ENCODE measurements around the gene RBFA.

RBFA gene

DNA sequence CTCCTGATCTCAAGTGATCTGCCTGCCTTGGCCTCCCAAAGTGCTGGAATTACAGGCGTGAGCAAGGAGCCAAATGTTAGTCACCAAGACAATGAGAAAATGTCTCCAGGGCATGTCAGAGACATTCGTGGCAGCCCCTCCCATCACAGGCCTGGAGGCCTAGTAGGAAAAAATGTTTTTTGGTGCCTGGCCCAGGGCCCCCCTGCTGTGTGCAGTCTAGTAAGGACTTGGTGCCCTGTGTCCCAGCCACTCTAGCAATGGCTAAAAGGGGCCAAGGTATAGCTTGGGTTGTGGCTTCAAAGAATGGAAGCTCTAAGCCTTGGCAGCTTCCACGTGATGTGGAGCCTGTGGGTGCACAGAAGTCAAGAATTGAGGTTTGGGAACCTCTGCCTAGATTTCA is 33.4 kb upstream of the RBFA start:
- Histone ChIP-seq H3K4me1 (ENCODE audit: insufficient read depth, poor library complexity, severe bottlenecking) (no peaks in the 10 kb centered on the region), H3K9me3 (ENCODE audit: severe bottlenecking) (peaks cover 9% of the 10 kb centered on the region), H3K27ac (ENCODE audit: poor library complexity, severe bottlenecking) (no peak overlapping the region), H3K36me3 (ENCODE audit: low read depth) (no peaks in the 10 kb centered on the region), H3K27me3 (ENCODE audit: insufficient read depth, poor library complexity, severe bottlenecking) (no peaks in the 10 kb centered on the region), H3K4me3 (ENCODE audit: severe bottlenecking) (no peak overlapping the region)
- ATAC-seq (ENCODE audit: low read depth) (no peak), DNase-seq (ENCODE audit: low spot score) (no peak)
- TF ChIP-seq, protein P1, sequence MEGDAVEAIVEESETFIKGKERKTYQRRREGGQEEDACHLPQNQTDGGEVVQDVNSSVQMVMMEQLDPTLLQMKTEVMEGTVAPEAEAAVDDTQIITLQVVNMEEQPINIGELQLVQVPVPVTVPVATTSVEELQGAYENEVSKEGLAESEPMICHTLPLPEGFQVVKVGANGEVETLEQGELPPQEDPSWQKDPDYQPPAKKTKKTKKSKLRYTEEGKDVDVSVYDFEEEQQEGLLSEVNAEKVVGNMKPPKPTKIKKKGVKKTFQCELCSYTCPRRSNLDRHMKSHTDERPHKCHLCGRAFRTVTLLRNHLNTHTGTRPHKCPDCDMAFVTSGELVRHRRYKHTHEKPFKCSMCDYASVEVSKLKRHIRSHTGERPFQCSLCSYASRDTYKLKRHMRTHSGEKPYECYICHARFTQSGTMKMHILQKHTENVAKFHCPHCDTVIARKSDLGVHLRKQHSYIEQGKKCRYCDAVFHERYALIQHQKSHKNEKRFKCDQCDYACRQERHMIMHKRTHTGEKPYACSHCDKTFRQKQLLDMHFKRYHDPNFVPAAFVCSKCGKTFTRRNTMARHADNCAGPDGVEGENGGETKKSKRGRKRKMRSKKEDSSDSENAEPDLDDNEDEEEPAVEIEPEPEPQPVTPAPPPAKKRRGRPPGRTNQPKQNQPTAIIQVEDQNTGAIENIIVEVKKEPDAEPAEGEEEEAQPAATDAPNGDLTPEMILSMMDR (IDR thresholded peaks at IDR 0.05; ENCODE audit: poor library complexity, severe bottlenecking) = no peak

DNA sequence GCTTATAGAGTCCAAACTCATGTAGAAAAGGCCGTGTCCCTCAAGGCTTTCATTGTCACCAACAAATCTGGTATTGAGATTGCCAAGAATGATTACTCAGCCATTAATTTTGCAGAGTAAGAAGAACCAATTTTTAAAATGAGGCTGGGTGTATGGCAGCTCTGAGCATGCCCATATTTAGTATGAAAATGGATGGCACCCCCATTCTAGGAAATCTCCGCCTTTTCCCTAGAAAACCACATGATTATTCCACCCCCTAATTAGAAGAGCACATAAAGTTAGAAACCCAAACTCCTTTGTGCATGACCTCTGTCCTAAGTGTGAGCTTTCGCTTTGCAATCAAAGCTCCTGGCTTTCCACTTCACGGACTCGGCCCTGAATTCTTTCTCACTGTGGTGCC is 31.8 kb upstream of the RBFA start:
- Histone ChIP-seq H3K27me3 (ENCODE audit: insufficient read depth, poor library complexity, severe bottlenecking) (no peaks in the 10 kb centered on the region), H3K4me3 (ENCODE audit: severe bottlenecking) (no peak overlapping the region), H3K9me3 (ENCODE audit: severe bottlenecking) (peaks cover 9% of the 10 kb centered on the region), H3K4me1 (ENCODE audit: insufficient read depth, poor library complexity, severe bottlenecking) (no peaks in the 10 kb centered on the region), H3K27ac (ENCODE audit: poor library complexity, severe bottlenecking) (no peak overlapping the region), H3K36me3 (ENCODE audit: low read depth) (no peaks in the 10 kb centered on the region)
- TF ChIP-seq, protein P1 (IDR thresholded peaks at IDR 0.05; ENCODE audit: poor library complexity, severe bottlenecking) = no peak
- no peak for ATAC-seq (ENCODE audit: low read depth)
- DNase-seq (ENCODE audit: low spot score) = no peak

DNA sequence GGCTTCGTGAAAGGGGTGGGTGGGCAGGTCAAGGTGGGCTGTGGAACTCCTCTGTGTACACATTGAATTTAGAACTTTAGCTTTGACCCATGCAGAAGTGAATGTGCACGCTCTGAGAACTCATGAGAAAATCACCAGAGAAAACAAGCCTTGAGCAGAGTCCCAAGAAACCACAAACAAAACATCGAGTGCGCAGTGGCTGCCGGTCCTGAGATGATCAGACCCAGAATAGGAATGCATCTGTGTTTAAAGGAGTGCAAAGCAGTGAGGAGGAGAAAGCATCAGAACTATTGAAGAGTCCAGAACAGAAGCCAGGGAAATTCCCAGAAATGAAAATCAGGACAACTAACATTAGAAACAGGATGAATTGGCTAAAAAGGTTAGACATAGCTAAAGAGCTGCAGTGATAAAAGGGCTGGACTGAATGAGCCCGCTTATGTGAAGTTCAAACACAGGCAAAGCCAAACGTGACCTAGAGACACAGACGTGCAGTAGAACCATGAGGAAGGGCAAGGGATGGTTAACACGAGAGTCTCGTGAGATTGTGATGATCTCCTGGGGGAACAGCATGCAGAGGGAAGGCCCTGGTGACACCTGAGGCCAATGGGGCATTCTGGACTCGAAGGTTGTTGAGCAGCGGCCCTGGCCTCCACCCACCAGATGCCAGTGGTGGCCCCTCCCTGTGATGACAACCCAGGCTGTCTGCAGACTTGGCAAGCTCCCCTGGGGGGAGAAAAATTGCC is 29.5 kb upstream of the RBFA start:
- ATAC-seq (ENCODE audit: low read depth) (no peak), DNase-seq (ENCODE audit: low spot score) (no peak)
- H3K9me3 ChIP-seq (ENCODE audit: severe bottlenecking) = peaks cover 9% of the 10 kb centered on the region
- H3K4me1 ChIP-seq (ENCODE audit: insufficient read depth, poor library complexity, severe bottlenecking) = peaks cover under 1% of the 10 kb centered on the region
- H3K36me3 ChIP-seq (ENCODE audit: low read depth) = no peaks in the 10 kb centered on the region
- TF ChIP-seq, protein P1 (IDR thresholded peaks at IDR 0.05; ENCODE audit: poor library complexity, severe bottlenecking) = no peak
- no peak overlapping the region for H3K4me3 ChIP-seq (ENCODE audit: severe bottlenecking)
- H3K27me3 ChIP-seq (ENCODE audit: insufficient read depth, poor library complexity, severe bottlenecking) = no peaks in the 10 kb centered on the region
- H3K27ac ChIP-seq (ENCODE audit: poor library complexity, severe bottlenecking) = no peak overlapping the region

DNA sequence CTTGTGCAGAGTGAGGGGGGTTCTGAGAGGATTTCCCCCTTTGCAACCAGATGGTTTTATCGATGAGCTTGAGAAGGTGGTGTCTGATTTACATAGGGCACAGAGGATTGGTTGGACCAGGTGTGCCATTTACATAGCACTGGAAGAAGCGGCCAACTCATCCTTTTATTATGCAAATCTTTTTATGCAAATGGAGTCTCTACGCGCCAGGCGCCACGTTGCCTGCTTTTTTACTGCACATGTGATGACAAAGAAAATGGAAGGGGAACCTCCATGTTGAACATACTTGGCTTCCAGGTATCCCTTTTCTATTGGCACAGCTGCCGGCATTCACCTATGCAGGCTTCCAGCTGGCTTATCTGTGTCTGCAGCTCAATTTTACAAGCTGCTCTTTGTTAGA is 27.5 kb upstream of the RBFA start:
- no peak overlapping the region for H3K4me3 ChIP-seq (ENCODE audit: severe bottlenecking)
- no peak for ATAC-seq (ENCODE audit: low read depth)
- DNase-seq (ENCODE audit: low spot score) = no peak
- no peaks in the 10 kb centered on the region for H3K9me3 ChIP-seq (ENCODE audit: severe bottlenecking)
- TF ChIP-seq, protein P1 (IDR thresholded peaks at IDR 0.05; ENCODE audit: poor library complexity, severe bottlenecking) = no peak
- no peaks in the 10 kb centered on the region for H3K36me3 ChIP-seq (ENCODE audit: low read depth)
- H3K27ac ChIP-seq (ENCODE audit: poor library complexity, severe bottlenecking) = no peak overlapping the region
- H3K4me1 ChIP-seq (ENCODE audit: insufficient read depth, poor library complexity, severe bottlenecking) = peaks cover 7% of the 10 kb centered on the region
- H3K27me3 ChIP-seq (ENCODE audit: insufficient read depth, poor library complexity, severe bottlenecking) = no peaks in the 10 kb centered on the region
